T47D (cell line): Measurements from ENCODE around the gene TRUB1.

Experiments used
- DNase-seq, 2 experiments: peaks; one replicate each; pipeline versions ENCODE4 v3.0.0 to v3.0.0-alpha.2; 2011 to 2012; ENCODE audit warnings: low read depth in 1 of 2, low spot score in 1 of 2
- JUND ChIP-seq: IDR thresholded peaks from 2 replicates; pipeline ENCODE4 v1.6.1; 2012; ENCODE audit warnings: low read depth
- in situ Hi-C: cut with HindIII; loops from 2 replicates; pipeline ENCODE4 v1.10.0; 2016; ENCODE audit warnings: low sequenced_read_pairs, low pct_unique_long_range_greater_than_20kb

Gene TRUB1

DNA sequence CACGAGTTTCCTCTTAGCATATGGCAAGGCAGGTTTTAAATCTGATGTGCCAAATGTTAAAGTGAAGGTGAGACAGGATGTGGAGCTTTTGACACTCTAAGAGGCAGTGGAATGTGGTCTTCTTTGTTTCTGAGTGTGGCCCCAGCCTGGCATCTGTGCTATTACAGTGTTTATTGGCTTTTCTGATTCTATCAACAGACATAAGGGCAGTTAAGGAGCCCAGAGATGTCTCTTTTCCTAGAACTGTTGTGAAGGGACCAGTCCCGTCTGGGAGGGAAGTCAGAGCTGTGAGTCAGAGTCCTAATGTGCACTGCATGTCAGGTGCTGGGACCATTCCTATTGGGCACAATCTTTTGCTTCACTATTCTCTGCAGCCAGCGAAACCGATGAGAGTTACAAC lies 32.5 kb downstream of the TRUB1 start:
- TF ChIP-seq JUND: no peak
- in situ Hi-C loops: no loop called here

DNA sequence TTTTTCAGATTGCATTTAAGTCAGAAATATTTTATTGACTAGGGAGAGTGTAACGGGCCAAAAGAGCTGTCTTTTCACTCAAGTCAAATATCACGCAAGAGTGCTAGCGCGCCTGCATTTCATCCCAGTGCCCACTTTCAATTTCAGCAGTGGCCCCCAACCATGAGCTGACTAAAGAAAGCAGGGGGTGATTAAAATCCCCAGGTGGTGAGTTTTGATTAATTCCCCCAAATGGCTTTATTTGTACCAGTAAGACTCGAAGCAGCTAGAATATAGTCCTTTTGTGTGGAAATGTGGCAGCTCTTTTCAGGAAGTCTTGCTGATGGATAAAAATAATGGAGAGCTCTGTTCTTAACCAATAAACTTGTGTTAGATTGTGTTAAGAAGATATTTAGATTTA lies 35.3 kb downstream of the TRUB1 start:
- no peak for TF ChIP-seq JUND
- in situ Hi-C loops: no loop called here

More for the DNA sequence above, 32.5 kb downstream of the TRUB1 start:
- DNase-seq: peak in 1 of 2 experiments; percentile 1

DNA sequence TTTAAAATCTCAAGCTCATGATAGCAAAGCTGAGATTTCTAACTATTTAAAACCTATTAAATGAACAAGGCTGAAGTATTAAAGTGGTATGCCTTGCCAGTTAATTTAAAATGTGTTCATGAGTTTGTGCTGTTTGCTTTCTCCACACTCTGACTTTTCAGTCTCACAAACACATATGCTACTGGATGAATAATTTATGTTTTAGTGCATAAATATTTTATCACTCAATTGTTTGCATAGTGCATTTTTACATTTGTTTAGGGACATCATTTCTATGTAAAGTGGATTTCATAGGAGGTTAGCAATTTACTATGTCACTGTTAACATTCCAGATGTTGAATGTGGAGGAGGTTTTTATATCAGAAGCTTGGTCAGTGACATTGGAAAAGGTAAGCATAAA lies 36.0 kb downstream of the TRUB1 start:
- DNase-seq: no peak
- in situ Hi-C loops: no loop called here
- no peak for TF ChIP-seq JUND

More for the DNA sequence above, 35.3 kb downstream of the TRUB1 start:
- DNase-seq: no peak

DNA sequence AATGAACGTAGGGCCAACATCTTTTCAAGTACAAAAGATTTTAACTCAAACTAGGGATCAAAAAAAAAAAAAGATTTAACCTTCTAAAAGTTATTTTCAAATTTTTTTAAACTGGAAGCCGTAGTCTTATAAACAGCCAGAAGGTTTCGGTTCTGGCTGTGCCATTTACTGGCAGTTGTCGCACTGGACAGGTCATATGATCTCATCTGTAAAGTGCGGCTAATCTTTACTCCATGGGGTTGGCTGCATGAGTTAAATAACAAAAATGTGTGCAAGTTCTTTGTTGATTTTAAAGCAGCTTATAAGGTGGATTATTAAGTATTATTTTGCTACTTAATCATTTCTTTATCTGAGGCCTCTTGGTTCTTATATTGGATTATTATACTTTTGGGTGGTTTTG lies 36.6 kb downstream of the TRUB1 start:
- no peak for TF ChIP-seq JUND
- no peak for DNase-seq
- in situ Hi-C loops: no loop called here

DNA sequence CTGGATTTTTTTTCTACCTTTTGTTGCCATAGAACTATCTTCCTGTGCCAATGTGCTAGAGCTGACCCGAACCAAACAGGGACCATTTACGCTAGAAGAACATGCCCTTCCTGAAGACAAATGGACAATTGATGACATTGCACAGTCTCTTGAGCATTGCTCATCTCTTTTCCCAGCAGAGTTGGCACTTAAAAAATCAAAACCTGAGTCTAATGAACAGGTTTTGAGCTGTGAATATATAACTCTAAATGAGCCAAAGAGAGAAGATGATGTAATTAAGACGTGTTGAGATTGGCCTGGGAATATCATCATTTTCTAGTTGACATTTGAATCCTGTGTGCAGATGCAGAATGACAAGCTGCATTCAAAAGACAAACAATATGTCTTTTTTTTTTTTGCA lies 37.1 kb downstream of the TRUB1 start:
- TF ChIP-seq JUND: no peak
- no peak for DNase-seq
- in situ Hi-C loops: no loop called here

DNA sequence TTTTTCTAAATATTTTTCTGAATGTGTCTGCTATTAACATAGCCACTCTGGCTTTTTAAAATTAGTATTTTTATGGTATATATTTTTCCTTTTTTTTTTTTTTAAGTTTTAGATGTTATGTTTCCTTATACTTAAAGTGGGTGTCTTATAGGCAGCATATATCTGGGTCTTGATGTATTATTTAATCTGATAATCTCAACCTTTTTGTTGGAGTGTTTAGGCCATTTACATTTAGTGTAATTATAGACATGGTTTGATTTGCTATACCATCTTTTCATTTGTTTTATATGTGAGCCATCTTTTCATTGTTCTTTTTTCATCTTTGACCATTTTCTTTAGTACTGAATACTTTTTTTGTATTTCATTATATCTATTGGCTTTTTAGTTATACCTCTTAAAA lies 45.0 kb downstream of the TRUB1 start:
- no peak for TF ChIP-seq JUND

DNA sequence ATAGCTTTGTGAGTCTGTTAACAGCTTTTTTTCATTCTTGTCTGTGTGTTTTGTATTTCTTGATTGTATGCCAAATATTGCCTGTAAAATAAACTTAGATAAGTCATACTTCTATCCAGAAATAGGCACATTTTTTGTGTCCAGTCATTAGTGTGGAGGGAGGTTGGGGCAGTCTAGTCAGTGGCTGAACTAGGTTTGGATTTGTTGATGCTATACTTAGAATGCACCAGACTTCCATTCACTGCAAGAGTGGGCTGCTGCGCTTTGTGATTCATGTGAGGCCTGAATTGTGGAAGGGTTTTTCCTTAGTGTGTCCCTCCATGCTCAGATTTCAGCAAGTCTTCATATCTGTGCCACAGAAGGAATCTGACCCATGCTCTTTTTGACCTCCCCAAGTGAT lies 50.0 kb downstream of the TRUB1 start:
- TF ChIP-seq JUND: no peak
- in situ Hi-C loops: no loop called here
- no peak for DNase-seq

More for the DNA sequence above, 45.0 kb downstream of the TRUB1 start:
- in situ Hi-C loops: no loop called here
- no peak for DNase-seq

DNA sequence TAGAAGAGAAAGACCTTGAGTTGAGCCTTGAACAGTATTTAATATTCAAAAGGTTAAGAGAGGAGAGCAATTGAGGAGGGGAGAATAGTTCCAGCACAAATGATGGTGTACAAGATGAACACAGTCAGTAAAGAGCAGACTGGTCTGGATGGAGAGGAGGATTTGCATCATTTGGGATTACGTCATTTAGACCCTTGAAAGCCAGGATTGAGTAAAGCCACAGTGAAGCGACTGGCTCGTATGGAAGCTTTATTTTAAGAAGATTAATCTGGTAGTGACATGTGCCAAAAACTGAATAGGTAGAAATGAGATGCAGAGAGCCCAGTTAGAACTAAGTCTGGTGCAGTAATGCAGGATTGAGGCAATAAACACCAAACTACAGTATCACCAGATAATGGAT lies 52.6 kb downstream of the TRUB1 start:
- DNase-seq: no peak
- TF ChIP-seq JUND: no peak

DNA sequence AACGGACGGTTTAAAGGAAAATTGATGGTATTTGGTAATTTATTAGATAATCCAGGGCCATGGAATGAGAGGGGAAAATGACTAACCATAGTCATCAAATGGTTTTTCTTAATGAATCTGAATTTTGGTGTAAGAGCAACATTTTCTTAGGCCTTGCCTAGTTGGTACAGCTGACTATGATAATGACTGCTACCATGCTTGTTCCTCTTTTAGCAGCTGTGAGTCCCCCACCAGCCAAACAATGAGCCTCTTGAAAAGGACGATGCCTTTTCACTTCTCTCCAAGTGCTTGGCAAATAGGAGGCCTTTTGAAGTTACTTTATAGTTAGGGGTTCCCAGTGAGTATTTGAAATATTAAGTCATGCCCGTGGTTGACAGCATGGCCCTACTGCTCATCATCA lies 53.0 kb downstream of the TRUB1 start:
- no peak for TF ChIP-seq JUND

More for the DNA sequence above, 52.6 kb downstream of the TRUB1 start:
- in situ Hi-C loops: no loop called here

DNA sequence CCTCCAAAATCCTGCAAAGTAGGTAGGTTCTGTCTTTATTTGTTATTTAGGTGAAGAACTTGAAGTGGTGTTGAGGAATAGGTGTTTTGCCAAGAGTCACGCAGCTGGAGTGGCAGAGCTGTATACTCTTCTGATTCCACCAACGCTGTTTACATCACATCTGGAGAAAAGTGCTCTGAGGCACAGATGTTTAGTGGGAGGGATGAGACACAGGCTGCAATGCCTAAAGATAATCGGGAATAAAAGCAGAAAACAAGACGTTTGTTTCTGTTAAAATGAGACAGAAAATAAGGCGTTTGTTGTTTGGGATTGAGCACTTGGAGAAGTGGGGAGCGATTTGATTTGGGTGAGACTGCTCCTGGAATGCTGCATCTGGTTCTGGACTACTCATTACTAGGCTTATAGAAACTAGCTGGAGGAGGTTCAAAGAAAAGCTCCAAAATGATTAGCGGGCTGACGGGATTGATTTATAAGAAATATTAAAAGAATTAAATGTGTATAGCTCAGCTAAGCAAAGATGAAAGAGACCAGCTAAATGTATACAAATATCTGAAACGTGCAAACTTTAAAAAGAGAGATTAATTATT lies 54.3 kb downstream of the TRUB1 start:
- no peak for TF ChIP-seq JUND
- in situ Hi-C loops: no loop called here
- DNase-seq: no peak

More for the DNA sequence above, 53.0 kb downstream of the TRUB1 start:
- no peak for DNase-seq
- in situ Hi-C loops: no loop called here

DNA sequence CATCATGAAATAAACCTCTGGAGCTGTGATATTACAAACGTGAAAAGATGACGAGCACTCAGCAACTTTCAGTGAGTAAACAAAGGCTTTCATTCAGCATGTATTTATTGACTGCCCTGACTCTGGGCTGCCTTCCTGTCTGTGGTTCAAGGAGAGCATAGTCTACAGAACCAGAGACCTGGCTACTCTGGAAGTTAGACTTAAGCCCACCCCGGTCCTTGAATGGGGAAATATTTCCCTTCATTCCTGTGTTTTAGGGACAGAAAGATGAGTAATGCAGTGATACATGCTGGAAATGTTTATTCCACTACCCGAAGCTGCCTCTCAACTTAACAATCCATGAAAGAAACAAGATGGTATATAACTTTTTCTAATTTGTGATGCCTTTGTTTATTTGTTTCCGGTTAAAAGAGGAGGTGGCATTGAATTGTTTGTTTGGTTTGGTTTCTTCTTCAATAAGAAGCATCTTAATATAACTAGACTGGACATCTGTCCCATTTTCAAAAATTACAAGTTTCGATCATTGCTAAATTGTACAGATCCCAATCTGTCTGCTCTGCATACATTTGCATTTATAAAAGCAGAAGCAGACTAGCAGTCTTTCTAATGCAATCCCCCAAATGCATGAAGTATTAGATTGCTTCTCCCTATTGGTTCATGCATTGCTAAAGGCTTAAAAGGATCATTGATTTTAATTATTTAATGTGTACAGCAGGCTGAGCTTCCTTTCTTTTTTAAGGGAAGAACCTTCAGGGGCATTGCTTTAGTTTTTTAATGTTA lies 57.7 kb downstream of the TRUB1 start:
- TF ChIP-seq JUND: no peak
- in situ Hi-C loops: no loop called here
- DNase-seq: no peak

DNA sequence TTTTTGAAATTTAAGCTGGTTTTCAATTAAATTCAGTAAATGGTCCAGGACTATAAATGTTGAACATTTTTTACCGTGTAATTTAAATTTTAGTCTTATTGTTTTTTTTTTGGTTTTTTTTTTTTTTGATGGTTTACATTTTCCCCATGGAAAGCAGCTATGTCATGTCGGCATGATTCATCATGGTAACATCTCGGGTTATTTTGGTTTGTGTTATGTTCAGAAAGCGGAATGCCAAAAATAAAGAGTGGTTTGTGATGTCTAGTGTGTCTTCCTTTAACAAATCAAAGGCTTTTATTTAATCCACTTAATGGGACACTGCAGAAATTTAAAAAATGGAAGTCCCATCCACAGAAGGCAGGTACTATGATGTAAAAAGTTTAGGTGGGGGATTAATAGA lies 58.5 kb downstream of the TRUB1 start:
- DNase-seq: no peak
- TF ChIP-seq JUND: no peak
- in situ Hi-C loops: no loop called here

DNA sequence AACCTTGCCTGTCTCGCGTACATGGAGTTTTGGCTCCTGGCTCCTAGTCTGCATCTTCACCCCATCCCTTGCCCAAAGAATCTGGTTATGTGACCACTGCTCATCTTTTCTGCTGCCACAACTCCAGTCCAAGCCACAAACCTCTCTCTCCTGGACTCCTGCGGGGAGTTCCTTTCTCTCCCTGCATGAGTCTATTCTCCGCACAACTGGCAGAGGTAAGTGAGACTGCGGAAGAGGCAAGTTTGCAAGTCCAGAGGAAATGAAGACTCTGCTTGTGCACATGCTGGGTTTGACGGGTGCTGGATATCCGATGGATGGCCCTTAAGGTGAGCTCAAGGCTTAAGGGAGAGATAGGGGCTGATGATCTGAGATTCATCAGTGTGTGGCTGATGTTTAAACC lies 61.0 kb downstream of the TRUB1 start:
- in situ Hi-C loops: no loop called here
- TF ChIP-seq JUND: no peak
- DNase-seq: no peak
